Karpas-422 (cell line): ENCODE data around the gene CELSR1. TPM values are rescaled to one million over a fixed set of nuclear protein-coding genes. Genes with fewer than 3 reads are reported as not detected.

Source experiments
- DNase-seq: peaks from one replicate; pipeline ENCODE4 v3.0.0-alpha.2; 2015
- H2AFZ ChIP-seq: fragments of 200-600 bp; sonication (generic); 2 replicates; pipeline ENCODE4 v1.6.1; 2014; ENCODE audit warnings: antibody characterized with exemption, low read length, mixed read lengths
- H3K27ac ChIP-seq: fragments of 200-600 bp; sonication (generic); 2 replicates; pipeline ENCODE4 v1.5.1; 2014; ENCODE audit warnings: mild to moderate bottlenecking, low read length, moderate library complexity
- H3K27me3 ChIP-seq: fragments of 200-600 bp; sonication (generic); 2 replicates; pipeline ENCODE4 v1.6.1; 2014; ENCODE audit warnings: low read length, mixed read lengths
- H3K36me3 ChIP-seq: fragments of 200-600 bp; sonication (generic); 2 replicates; pipeline ENCODE4 v1.6.1; 2014; ENCODE audit warnings: low read length, mixed read lengths; ENCODE audit not compliant: insufficient read depth
- H3K4me1 ChIP-seq: fragments of 200-600 bp; sonication (generic); 2 replicates; pipeline ENCODE4 v1.6.1; 2014; ENCODE audit warnings: mild to moderate bottlenecking, low read length, mixed read lengths
- H3K4me2 ChIP-seq: fragments of 200-600 bp; sonication (generic); 2 replicates; pipeline ENCODE4 v1.6.1; 2014; ENCODE audit warnings: low read length, low read depth, mild to moderate bottlenecking; ENCODE audit not compliant: poor library complexity, severe bottlenecking
- H3K4me3 ChIP-seq: fragments of 200-600 bp; sonication (generic); 2 replicates; pipeline ENCODE4 v1.5.1; 2014; ENCODE audit warnings: mild to moderate bottlenecking, antibody characterized with exemption, low read length, mixed read lengths
- H3K79me2 ChIP-seq: fragments of 200-600 bp; sonication (generic); 2 replicates; pipeline ENCODE4 v1.6.1; 2014; ENCODE audit warnings: mild to moderate bottlenecking, low read length, mixed read lengths
- H3K9ac ChIP-seq: fragments of 200-600 bp; sonication (generic); 2 replicates; pipeline ENCODE4 v1.6.0; 2014; ENCODE audit warnings: low read length
- H3K9me2 ChIP-seq: fragments of 200-600 bp; sonication (generic), shearing (Covaris generic); replicated peaks from 2 replicates; pipeline ENCODE4 v1.6.0; 2014; ENCODE audit warnings: mild to moderate bottlenecking, low read length, moderate library complexity; ENCODE audit not compliant: insufficient read depth
- H3K9me3 ChIP-seq: fragments of 300-700, 200-600 bp; sonication (generic); 2 replicates; pipeline ENCODE4 v1.6.1; 2014; ENCODE audit warnings: low read length, mixed read lengths
- H4K20me1 ChIP-seq: fragments of 200-600 bp; sonication (generic); 2 replicates; pipeline ENCODE4 v1.6.1; 2014; ENCODE audit warnings: mild to moderate bottlenecking, antibody characterized with exemption, low read length, low read depth; ENCODE audit not compliant: insufficient read depth
- total RNA-seq: library from RNA; depleted of rRNA; stranded (reverse); fragments of >200 nt; shearing (Covaris generic); gene quantifications from 2 replicates; pipeline ENCODE4 v1.2.3, GENCODE V29; 2014; ENCODE audit warnings: low replicate concordance

CELSR1 gene
- total RNA-seq, 1 experiment from 2014 or later, result 0.11 TPM

DNA sequence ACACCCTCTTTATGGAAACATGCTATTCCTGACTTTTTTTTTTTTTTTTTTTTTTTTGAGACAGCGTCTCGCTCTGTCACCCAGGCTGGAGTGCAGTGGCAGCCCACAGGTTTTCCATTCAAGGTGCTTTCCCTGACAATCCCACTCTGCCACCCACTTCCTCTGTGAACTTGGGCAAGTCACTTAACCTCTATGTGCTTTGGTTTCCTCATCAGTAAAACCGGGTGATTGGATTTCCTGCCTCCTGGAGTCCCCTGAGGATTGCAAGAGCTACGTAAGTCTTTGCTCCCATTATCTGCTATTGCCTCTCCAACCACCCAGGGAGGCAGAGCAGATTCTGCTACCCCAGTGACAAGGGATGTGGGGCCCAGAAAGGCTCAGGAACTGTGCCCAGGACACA is 54.1 kb downstream of the CELSR1 start:
- Histone ChIP-seq H3K36me3 (no peaks in the 10 kb centered on the region), H3K79me2 (no peaks in the 10 kb centered on the region), H3K9me3 (no peaks in the 10 kb centered on the region), H3K27me3 (no peaks in the 10 kb centered on the region), H3K4me3 (no peak overlapping the region), H3K27ac (no peak overlapping the region), H4K20me1 (no peaks in the 10 kb centered on the region), H3K4me1 (no peaks in the 10 kb centered on the region), H3K9ac (no peak overlapping the region), H2AFZ (no peak overlapping the region), H3K9me2 (no peaks in the 10 kb centered on the region), H3K4me2 (no peak overlapping the region)
- no peak for DNase-seq

DNA sequence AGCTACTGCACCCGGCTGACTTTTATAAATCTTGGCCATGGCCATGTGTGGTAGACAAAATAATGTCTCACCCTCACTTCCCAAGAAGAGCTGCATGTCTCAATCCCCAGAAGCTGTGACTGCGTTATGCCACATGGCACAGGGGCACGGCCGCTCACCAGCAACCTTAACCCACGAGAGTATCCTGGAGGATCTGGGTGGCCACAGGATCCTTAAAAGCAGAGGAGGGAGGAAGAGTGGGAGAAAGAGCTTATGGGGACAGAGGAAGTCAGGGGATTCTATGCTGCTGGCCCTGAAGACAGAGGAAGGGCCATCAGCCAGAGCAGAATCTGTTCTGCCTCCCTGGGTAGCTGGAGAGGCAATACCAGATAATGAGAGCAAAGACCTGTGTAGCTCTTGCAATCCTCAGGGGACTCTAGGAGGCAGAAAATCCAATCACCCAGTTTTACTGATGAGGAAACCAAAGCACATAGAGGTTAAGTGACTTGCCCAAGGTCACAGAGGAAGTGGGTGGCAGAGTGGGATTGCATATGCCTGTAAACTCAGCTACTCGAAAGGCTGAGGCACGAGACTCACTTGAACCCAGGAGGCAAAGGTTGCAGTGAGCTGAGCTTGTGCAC is 55.3 kb downstream of the CELSR1 start:
- H3K4me3 ChIP-seq, result no peak overlapping the region

DNA sequence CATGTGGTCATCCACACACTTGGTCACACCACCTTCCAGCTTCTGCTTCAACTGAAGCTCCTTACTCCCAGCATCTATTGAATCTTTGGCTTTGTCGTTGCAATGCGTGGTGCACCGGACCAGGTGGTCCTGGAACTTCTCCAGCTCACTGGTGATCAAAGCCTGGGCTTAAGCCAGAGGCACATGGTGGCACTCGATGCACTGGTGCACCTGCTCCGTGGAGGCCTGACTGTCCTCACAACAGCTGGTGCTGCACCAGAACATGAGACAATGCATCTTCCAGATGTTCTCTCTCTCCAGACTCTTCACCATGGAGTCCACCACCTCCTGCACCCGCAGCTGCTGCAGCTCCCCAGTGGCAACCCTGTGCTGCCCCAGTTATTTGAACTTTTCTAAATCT is 56.0 kb downstream of the CELSR1 start:
- Histone ChIP-seq H3K4me3 (no peak overlapping the region), H3K79me2 (no peaks in the 10 kb centered on the region), H3K36me3 (no peaks in the 10 kb centered on the region), H3K4me2 (no peak overlapping the region), H4K20me1 (no peaks in the 10 kb centered on the region), H3K27ac (no peak overlapping the region), H3K27me3 (no peaks in the 10 kb centered on the region), H2AFZ (no peak overlapping the region), H3K9ac (no peak overlapping the region), H3K9me3 (no peaks in the 10 kb centered on the region), H3K4me1 (no peaks in the 10 kb centered on the region), H3K9me2 (no peaks in the 10 kb centered on the region)
- no peak for DNase-seq

More for the DNA sequence above, 55.3 kb downstream of the CELSR1 start:
- no peaks in the 10 kb centered on the region for H3K9me2 ChIP-seq
- DNase-seq, result no peak
- no peaks in the 10 kb centered on the region for H3K9me3 ChIP-seq
- no peaks in the 10 kb centered on the region for H4K20me1 ChIP-seq
- H2AFZ ChIP-seq, result no peak overlapping the region
- H3K36me3 ChIP-seq, result no peaks in the 10 kb centered on the region
- H3K27me3 ChIP-seq, result no peaks in the 10 kb centered on the region
- H3K27ac ChIP-seq, result no peak overlapping the region
- H3K4me2 ChIP-seq, result no peak overlapping the region
- no peak overlapping the region for H3K9ac ChIP-seq
- no peaks in the 10 kb centered on the region for H3K4me1 ChIP-seq
- no peaks in the 10 kb centered on the region for H3K79me2 ChIP-seq

DNA sequence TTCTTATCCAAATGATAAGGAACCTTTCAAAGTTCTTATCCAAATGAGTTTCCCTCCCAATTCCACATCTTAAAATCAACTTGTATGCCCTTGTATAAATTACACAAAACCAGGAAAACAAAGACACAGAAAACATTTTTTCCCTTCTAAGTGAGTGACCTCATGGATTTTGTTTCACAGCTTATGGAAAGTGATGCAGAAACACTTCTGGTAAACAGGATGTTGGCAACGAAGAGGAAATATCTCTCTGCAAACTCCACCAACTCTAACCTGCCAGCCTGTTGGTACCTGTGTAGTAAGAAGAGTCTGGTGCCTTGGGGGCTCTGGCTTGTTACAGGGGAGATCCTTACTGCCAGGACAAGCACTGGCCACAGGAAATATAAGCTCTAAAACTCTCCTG is 57.0 kb downstream of the CELSR1 start:
- Histone ChIP-seq H4K20me1 (no peaks in the 10 kb centered on the region), H3K4me3 (no peak overlapping the region), H3K27ac (no peak overlapping the region), H3K9ac (no peak overlapping the region), H3K27me3 (no peaks in the 10 kb centered on the region), H3K9me2 (no peaks in the 10 kb centered on the region), H3K36me3 (no peaks in the 10 kb centered on the region), H3K9me3 (no peaks in the 10 kb centered on the region), H3K4me2 (no peak overlapping the region), H3K79me2 (no peaks in the 10 kb centered on the region), H3K4me1 (no peaks in the 10 kb centered on the region), H2AFZ (no peak overlapping the region)
- no peak for DNase-seq

DNA sequence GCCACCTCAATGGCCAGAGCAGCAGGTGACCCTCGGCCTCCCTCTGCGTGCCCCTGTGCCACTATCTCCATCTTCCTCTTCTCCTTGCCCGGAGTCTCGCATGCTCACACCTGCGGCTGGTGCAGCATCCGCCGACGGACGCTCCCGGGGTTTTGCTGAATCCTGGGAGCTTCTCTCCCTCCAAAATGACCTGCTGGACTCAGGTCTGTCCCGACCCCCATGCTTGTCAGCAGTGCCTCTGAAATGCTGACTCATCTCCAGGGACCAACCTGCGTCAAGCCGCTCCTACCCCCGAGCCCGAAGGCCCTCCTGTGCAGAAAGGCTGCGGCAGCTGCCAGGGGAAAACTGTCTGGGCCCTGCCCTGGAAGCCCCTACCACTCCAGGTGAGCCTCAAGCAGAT is 58.4 kb downstream of the CELSR1 start:
- Histone ChIP-seq H4K20me1 (no peaks in the 10 kb centered on the region), H3K36me3 (no peaks in the 10 kb centered on the region), H2AFZ (no peak overlapping the region), H3K9me2 (no peaks in the 10 kb centered on the region), H3K4me1 (no peaks in the 10 kb centered on the region), H3K79me2 (no peaks in the 10 kb centered on the region), H3K4me2 (no peak overlapping the region), H3K9ac (no peak overlapping the region), H3K27ac (no peak overlapping the region), H3K4me3 (no peak overlapping the region), H3K27me3 (no peaks in the 10 kb centered on the region), H3K9me3 (no peaks in the 10 kb centered on the region)
- no peak for DNase-seq

DNA sequence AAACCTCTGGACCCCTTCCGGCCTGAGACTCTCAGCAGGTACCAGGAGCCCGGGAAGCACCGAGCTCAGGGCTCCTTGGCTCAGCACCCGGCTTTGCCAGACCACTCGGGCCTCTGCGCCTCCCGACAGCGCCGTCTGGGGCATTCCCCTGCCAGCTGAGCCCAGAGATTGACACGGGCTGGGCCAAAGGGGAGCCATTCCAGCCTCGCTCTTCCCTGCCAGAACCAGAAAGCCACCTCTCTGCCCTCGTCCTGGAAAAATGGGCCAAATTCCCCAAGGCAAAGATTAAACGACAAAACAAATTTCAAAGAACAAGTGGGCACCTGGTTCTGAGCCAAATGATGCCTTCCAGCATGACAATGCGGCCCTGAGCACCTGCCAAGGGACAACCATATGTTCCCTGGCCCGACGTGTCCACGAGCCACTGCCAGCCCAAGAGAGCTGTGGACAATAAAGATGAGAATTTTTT is 59.3 kb downstream of the CELSR1 start:
- H3K36me3 ChIP-seq, result no peaks in the 10 kb centered on the region
- H3K4me1 ChIP-seq, result no peaks in the 10 kb centered on the region
- H3K27ac ChIP-seq, result no peak overlapping the region
- H3K4me3 ChIP-seq, result no peak overlapping the region
- no peak overlapping the region for H3K4me2 ChIP-seq
- DNase-seq, result no peak
- H3K9me3 ChIP-seq, result no peaks in the 10 kb centered on the region
- H3K27me3 ChIP-seq, result no peaks in the 10 kb centered on the region
- no peak overlapping the region for H3K9ac ChIP-seq
- no peaks in the 10 kb centered on the region for H3K79me2 ChIP-seq
- H2AFZ ChIP-seq, result no peak overlapping the region
- H4K20me1 ChIP-seq, result no peaks in the 10 kb centered on the region
- H3K9me2 ChIP-seq, result no peaks in the 10 kb centered on the region

DNA sequence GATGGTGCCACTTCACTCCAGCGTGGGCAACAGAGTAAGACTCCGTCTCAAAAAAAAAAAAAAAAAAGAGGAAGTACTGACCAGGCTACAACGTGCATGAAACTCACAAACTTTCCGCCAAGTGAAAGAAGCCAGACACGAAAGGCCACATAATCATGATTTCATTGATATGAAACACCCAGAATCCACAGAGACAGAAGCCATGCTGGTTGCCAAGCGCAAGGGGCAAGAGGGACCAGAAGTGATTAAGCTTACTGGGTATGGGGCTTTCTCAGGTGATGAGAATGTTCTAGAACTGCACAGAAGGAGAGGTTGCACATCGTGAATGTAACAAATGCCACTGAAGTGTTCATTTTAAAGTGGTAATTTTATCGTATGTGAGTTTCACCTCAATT is 60.9 kb downstream of the CELSR1 start:
- no peaks in the 10 kb centered on the region for H4K20me1 ChIP-seq
- H3K79me2 ChIP-seq, result no peaks in the 10 kb centered on the region
- DNase-seq, result no peak
- no peak overlapping the region for H3K27ac ChIP-seq
- H2AFZ ChIP-seq, result no peak overlapping the region
- no peak overlapping the region for H3K4me3 ChIP-seq
- H3K9ac ChIP-seq, result no peak overlapping the region
- H3K27me3 ChIP-seq, result no peaks in the 10 kb centered on the region
- H3K9me2 ChIP-seq, result no peaks in the 10 kb centered on the region
- no peak overlapping the region for H3K4me2 ChIP-seq
- no peaks in the 10 kb centered on the region for H3K4me1 ChIP-seq
- H3K9me3 ChIP-seq, result no peaks in the 10 kb centered on the region
- H3K36me3 ChIP-seq, result no peaks in the 10 kb centered on the region

DNA sequence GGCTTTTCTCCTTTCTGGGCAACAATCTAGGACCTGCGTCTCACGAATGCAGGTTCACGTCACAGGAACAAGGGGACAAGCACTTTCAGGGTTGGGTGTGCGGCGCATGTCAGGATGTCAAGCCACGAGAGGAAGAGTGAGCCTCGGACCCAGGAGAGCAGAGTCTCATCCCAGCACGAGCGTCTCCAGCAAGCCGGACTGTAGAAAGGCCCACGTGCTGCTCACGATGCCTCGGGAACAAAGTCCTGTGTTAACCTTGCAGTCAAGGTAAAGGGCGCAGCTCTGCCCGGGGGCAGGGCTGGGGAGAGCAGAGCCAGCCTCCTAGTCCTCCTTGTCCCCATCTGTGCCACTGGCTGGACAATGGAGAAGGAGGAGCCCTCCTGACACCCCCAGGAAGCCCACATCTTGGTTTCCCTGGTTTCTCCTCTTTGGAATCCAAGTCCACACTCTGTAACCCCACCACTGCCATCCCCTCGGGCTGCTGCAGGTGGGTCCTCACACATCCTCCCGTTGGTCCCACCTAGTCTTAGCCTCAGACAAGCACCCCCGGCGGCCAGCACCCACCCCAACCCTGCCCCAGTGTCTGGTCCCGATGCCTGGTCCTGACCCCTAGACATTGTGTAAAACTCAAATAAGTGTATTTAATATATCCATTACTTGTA is 63.4 kb downstream of the CELSR1 start:
- DNase-seq, result no peak
- Histone ChIP-seq H2AFZ (no peak overlapping the region), H3K27ac (no peak overlapping the region), H3K4me1 (no peaks in the 10 kb centered on the region), H3K9me3 (no peaks in the 10 kb centered on the region), H3K4me2 (no peak overlapping the region), H3K9me2 (no peaks in the 10 kb centered on the region), H3K27me3 (no peaks in the 10 kb centered on the region), H3K79me2 (no peaks in the 10 kb centered on the region), H3K4me3 (no peak overlapping the region), H3K36me3 (no peaks in the 10 kb centered on the region), H3K9ac (no peak overlapping the region), H4K20me1 (no peaks in the 10 kb centered on the region)
